HG02973 (cell line): Measurements from ENCODE around the gene TCF15.

Source experiments
- ATAC-seq: cut with Tn5 transposase; IDR thresholded peaks from one replicate; pipeline ENCODE4 v1.9.1; 2021; ENCODE audit warnings: moderate library complexity; ENCODE audit not compliant: unreplicated experiment

The TCF15 gene

GRCh38 chr20:615514-615913 lies 5.4 kb upstream of the TCF15 start:
- no peak for ATAC-seq

- no peak for ATAC-seq
Measured at GRCh38 chr20:611843-612185, 1.7 kb upstream of the TCF15 start.

GRCh38 chr20:611047-611842 lies 1.1 kb upstream of the TCF15 start:
- no peak for ATAC-seq

DNA sequence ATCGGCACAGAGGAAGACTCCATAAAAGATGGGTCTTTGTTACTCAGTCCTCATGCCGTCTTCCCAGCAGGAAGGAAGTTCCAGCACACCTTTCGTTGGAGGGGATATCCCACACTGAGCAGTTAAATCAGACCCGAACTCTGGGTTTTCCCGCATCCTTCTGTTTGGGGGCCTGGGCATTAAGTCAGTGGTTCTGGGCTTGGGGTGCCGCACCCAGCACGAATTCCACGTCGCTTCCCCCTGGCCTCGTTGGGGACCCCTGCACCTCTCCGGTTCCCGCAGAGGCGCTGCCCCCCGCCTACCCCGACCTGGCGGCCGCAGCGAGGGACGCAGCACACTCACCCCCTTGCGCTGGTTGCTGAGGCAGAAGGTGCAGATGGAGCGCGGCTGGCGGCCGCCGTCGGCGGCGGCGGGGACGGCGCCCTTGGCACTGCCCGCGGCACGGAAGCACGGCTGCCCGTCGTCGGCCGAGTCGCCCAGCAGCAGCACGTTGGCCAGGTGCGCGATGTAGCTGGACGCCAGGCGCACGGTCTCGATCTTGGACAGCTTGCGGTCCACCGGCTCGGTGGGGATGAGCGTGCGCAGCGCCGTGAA lies 641 bp downstream of the TCF15 start:
- ATAC-seq = no peak

GRCh38 chr20:608970-609369 lies 1.1 kb downstream of the TCF15 start:
- no peak for ATAC-seq

DNA sequence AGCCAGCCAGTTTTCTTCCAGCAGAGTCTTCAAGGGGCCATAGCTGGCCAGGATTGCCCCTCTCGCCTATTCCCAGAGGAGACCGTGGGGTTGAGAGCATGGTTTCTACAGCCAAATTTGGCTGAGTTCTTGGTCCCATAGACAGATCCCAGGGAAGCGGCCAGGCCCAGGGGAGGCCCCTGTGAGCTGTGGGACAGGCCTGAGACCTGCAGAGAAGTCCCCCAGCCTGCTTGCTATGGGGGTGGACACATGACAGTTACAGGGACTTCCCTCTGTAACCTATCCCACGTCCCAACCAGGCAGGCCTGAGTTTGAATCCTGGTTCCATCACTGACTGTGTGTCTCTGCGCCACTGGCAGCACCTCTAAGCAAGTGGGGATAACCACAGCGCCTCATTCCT lies 2.6 kb downstream of the TCF15 start:
- ATAC-seq = no peak

DNA sequence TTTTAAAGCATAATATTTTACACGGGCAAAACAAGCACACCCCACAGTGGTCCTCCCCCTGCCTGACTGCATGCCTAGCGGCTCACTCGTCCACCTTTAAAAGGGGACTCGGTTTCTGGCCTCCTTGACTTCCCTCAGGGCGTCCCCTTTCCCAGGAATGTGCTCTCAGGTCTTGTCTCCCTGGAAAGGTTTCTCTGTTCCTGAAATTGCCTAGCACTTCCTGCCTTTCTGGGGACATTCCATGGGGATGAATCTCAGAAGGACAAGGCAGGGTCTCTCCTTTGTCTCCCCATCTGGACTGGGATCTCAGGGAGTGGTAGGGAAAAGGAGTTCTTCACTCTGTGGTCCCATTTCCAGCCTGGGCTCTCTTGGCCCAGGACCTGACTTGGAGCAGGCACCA lies 4.9 kb downstream of the TCF15 start:
- ATAC-seq = no peak

DNA sequence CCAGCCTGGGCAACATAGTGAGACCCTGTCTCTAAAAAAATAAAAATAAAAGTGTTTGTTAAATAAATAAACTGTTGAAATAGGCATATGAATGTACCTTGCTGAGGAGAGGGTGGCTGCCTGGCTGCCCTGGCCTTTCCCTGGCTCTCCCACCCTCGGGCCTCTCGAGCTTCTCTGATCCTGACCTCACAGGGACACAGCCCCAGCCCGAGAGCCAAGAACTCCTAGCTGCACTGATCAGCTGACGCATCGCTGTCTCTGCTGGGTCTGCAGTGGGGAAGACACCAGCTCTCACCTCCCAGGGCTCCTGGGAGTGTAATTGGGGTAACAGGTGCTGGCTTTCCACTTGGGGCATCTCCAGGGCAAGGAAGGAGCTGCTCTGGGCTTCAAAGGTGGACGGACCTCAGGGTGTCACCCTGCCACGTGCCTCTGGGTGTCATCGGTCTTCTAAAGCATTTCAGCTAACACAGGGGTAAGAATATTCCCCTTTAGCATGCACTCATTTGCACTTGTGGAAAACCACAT lies 6.9 kb downstream of the TCF15 start:
- ATAC-seq = no peak

DNA sequence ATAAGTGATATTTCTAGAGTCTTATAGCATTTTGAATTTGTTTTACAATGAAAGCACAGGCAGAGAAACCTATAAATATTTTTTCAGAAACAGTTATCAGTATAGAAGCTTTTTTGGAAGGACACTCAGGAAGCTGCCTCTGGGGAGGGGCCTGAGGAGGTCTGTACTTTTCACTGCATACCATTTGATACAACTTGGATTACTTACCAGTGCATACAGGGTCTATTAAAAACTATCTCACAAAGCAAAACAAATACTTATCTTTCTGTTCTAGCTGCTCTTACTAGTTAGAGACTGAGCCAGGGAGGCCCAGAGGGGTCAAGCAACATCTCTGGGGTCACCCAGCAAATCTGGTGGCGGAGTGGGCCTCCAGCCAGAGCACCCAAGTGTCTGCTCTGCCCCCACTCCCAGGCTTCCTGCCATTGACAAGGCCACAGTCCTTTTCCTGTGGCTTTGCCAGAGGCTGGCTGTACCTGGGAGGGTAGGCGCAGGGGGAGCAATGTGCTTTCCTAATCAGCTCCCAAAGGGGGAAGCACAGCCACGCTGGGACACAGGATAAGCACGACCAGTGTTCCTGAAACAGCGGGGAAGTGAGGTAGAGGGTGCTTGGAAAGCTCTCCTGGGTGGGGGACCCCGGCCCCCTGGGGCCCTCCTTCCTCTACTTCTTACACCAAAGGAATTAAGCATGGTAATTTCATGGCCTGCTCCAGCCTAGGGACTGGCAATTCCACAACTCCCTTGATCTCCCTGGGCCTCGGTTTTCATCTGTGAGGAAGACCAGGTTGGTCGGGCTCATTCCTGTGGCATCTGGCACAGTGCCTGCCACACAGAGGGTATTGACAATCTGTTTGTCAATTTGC lies 7.8 kb downstream of the TCF15 start:
- ATAC-seq = no peak

DNA sequence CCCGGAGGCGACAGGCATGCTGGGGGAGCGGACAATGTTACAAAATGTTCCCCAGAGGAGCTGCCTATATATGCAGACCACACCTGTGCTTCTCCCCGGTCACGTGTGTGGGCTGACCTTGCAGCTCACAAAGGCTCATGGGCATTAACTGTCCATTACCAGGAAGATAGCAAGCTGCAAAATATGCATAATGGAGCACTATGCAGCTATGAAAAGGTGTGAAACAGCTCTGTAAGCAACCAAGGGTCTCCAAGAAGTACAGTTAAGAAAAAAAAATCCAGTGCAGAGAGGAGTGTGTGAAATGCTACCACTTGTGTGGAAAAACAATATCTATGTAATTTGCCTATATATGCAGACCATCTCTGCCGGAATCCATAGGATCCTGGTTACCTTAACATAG lies 9.4 kb downstream of the TCF15 start:
- ATAC-seq = no peak

DNA sequence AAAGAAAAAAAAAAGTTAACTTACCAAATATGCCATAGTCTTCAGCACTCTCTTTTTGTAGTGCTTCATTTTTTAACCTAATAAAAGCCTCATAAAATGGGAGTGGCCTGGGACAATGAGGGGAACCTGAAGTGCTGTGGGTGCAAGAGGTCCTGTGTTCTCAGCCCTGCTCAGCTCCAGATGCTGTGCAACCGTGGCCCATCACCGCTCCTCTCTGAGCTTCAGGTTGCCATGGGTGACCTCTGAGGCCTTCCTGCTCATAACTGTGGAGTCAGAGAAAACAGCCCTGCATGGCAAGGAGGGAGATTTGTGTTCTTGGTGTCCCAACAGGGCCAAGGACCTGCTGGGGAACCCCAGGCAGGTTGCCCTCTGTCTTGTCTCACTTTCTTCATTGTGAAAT lies 10.0 kb downstream of the TCF15 start:
- no peak for ATAC-seq

GRCh38 chr20:598133-598850 lies 11.8 kb downstream of the TCF15 start:
- no peak for ATAC-seq

DNA sequence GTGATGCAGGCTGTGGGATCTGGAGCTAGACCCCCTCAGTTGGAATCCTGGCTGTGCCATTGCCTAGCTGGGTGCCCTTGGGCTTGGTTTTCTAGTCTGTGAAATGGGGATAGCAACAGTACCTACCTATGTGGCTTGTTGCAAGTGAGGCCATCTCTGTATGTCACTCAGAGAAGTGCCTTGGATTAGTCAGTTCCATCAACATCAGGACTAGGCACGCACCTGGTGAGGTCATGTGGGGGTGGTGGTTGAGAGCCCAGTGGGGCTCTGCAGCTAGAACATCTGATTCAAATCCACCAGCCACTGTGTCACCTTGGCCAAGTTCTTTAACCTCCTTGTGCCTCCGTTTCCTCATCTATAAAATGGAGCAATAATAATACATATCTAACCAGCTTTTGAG lies 12.5 kb downstream of the TCF15 start:
- no peak for ATAC-seq

GRCh38 chr20:595330-596308 lies 14.5 kb downstream of the TCF15 start:
- no peak for ATAC-seq

GRCh38 chr20:592506-592905 lies 17.6 kb downstream of the TCF15 start:
- no peak for ATAC-seq

- no peak for ATAC-seq
Measured at GRCh38 chr20:591941-592340, 18.2 kb downstream of the TCF15 start.

DNA sequence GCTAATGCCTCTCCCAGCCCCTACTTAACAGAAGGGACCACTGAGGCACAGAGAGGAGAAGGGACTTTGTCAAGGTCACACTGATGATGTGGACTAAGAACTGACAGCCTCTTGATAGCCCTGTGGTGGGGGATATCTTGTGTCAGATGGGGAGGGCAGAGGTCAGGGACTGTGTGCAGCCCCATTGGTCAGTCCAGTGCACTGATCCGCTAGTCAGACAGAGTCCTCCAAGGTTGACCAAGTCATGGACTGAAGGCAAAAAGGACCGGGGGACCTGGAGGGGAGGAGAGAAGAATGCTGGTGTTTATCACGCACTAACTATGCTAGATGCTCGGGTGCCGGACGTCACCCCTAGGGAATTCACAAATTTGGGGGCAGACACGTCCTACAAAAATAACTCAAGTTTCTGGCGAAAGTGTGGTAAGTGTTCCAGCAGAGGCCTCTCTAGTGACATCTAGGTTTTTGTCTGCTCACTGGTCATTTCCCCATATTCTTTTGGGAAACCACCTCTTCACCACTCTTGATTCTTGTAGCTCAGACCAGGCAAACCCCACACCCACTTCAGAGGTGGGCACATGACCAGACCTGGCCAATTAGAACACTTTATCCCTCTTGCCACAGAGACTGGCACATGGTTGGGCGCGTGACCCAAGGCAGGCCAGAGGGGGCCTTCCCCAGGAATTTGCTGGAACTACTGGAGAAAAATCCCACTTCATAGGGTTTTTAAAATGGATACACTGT lies 21.0 kb downstream of the TCF15 start:
- peak; percentile 62 for ATAC-seq

GRCh38 chr20:588476-588875 lies 21.6 kb downstream of the TCF15 start:
- no peak for ATAC-seq

- no peak for ATAC-seq
Measured at GRCh38 chr20:584971-585301, 25.2 kb downstream of the TCF15 start.
